Stimulated activated CD4-positive, alpha-beta T cell treated with anti-CD3 and anti-CD28 coated beads, TNF-alpha, amount 100 ng/mL, for 4 hours (primary cell): ENCODE measurements around the gene LRRC7.

Experiments
- DNase-seq, 3 experiments: peaks; one replicate each; pipeline ENCODE4 v3.0.0-alpha.2; 2020; ENCODE audit warnings: low read depth in 3 of 3

The LRRC7 gene

DNA sequence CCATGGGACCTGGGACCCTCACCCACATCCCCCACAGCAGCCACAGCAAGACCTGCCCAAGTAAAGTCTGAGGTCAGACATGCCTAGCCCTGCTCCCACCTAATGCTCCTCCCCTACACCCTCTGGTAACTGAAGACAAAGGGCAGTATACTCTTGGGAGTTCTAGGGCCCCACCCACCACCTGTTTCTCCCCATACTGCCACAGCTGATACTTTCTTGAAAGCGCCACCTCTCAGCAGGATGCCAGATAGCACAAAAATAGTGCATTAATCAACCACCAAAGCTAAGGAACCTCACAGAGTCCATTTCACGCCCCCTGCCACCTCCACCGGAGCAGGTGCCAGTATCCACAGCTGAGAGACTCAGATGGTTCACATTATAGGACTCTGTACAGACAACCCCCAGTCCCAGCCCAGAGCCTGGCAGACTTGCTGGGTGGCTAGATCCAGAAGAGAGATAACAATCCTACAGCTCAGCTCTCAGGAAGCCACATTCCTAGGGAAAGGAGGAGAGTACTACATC lies 399.6 kb downstream of the LRRC7 start:
- no peak for DNase-seq

GRCh38 chr1:69976896-69977295 lies 409.2 kb downstream of the LRRC7 start:
- DNase-seq: no peak

DNA sequence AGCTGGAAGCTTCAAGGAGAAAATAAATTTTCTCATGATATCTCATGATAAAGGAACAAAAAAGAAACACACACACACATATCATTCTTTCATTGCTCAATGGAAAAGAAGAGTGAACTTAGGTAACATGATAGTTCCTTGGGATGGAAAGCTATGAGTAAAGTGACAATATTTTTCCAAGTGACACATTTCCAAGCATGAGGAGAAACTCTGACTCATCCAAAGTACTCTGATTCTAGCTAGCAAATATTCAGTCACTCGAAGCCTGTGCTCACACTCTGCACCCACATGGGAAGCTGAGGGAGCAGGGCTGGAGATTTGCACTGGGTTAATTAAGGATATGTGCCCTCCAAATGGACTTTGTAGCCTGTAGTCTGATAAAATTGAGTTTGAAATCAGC lies 415.3 kb downstream of the LRRC7 start:
- no peak for DNase-seq

DNA sequence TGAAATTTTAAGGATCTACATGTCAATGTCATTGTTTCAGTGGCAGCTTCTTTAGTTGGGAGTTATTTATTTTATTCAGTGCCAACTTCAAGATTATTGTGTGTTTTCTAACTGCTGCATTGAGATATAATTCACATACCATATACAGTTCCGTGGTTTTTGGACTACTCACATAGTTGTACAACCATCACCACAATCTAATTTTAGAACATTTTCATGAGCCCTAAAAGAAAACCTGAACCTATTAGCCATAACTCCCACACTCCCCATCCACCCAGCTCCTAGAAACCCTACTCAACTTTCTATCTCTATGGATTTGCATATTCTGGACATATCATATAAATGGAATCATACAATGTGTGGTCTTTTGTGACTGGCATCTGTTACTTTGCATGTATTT lies 417.7 kb downstream of the LRRC7 start:
- DNase-seq: no peak

DNA sequence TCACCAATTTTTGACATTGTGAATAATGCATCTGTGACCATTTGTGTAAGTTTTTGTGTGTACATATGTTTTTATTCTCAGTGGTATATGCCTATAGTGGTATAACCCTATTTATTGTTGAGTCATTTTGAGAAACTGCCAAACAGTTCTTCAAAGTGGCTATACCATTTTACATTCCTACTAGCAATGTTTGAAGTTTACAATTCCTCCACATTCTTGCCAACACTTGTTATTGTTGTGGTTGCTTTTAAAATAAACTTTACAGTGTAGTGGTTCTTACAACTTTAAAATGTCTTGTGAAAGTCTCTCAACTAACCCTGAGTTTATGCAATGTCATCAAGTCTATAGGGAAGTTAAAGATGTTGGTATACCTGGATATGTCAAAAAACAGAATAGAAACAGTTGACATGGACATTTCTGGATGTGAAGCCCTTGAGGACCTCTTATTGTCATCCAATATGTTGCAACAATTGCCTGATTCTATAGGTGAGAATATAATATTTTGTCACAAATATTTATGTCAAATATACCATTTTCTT lies 418.2 kb downstream of the LRRC7 start:
- DNase-seq: no peak

DNA sequence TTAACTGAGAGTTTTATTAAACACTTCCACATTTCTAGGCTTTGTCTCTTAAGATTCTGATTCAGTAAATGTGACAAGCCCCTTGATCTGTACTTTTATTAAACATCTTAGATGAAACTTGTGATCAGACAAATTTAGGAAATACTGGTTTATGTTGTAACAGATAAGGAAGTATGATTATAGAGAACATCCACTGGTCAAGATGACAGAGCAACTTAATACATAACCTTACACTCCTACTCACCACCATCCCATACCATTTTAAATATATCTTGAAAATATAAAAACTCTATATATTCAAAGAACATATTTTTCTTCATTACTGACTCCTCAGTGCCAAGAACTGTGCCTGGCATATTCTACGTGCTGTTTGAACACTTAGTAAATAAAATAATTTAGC lies 420.2 kb downstream of the LRRC7 start:
- no peak for DNase-seq

- no peak for DNase-seq
Measured at GRCh38 chr1:69991644-69992043, 423.9 kb downstream of the LRRC7 start.

- DNase-seq: no peak
Measured at GRCh38 chr1:69992594-69992993, 424.9 kb downstream of the LRRC7 start.

DNA sequence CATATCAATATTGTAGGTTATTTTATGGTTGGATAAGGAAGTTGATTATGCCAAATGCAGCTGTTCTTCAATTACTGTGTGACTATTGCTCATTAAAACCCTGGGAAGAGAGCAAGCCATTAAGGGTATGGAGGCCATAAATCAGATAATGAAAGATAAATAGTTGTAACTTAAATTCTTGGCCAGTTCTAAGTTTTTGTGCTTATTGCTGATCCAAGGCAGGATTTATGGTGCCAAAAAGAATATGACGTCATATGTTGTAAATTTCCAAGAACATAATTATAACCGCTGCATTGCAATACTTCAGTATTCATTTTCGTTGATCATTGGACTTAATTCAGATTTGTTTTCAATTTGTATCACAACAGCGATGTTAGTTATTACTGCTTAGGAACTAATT lies 426.1 kb downstream of the LRRC7 start:
- DNase-seq: no peak

- DNase-seq: no peak
Measured at GRCh38 chr1:69994241-69994640, 426.5 kb downstream of the LRRC7 start.

- no peak for DNase-seq
Measured at GRCh38 chr1:69998847-69999246, 431.1 kb downstream of the LRRC7 start.

DNA sequence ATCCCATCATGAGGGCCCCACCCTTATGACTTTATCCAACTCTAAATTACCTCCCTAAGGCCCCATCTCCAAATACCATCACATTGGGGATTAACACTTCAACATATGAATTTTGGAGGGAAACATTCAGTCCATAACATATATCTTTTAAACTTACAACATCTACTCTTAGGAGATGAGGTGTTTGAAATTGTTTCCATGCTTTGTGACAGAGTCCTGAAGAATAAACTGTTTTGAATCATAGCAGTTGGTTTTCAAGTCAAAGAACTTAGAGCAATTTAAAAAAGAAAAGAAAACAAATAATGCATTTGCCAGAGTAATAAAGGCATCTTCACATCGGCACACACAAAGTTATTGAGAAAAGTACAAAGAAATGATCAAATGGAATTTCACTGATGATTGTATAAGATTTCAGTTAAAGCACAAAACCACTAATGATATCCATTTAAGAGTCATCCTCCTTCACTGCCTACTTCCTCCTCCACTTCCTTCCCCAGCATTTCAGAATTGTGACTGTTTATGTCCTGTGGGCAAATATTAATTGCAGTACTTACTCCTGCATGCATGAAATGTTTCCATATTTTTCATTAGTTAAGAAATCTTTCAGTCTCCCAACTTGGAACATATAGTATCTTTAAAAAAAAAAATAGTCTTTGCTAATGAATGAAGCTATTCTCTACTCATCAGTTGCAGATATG lies 435.6 kb downstream of the LRRC7 start:
- no peak for DNase-seq

DNA sequence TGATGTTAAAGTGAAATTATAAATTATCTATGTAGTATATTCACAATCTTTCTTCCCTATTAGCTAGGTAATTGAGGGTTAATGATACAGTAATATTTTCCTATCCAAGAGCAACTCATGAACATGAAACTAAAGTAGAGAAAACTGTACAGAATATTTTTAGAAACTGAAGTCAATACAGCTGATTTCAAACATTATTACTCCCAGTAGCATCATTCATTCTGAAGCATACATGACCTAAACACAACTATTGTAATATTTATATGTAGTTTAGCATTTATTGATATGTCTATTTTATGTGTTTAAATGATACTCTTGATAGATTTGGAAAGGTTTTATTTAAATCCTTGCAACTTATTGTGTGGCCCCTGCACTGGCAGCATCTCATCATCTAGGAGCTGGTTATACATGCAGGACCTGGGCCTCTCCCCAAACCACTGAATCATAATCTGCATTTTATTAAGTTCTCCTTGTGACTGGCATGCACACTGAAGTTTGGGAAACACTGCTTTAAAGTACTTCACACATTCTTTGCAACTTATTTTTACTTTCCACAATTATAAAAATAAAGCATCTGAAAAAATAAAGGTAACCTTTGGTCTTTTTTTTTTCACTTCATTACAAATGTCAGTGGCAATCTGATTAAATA lies 437.8 kb downstream of the LRRC7 start:
- no peak for DNase-seq

DNA sequence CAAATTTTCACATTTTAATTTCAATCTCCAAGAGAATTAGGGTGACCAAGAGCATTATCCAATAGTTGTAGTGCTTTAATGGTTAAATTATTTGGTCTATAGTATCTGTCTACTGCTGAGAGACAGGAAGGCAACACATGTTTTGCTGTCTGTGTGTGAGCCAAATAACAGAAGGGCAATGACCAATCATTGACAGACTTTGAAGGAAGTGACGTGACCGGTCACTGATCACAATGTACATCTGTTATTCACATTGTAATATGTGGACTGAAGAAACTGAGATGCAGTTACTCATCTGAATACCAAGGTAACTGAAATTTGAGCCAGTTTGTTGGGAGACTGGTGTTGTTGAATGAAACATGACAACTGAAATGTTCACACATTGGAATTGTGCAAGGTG lies 440.9 kb downstream of the LRRC7 start:
- DNase-seq: no peak

DNA sequence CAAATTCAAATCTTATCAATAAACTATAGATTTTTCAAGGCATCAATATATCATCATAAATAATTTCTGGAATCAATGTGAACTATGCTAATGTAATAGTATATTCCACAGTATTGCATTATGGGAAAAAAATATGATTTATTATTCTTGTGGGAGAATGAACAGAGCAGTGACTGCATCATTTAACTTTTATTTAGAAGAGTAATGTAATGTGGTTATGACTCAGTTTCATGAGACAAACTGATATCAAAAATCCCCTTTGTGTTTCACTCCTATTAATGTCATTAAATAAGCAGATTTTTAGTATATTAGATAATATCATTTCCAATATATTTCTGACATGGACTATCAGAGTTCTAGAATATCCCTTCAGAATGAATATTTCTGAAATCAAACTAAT lies 450.0 kb downstream of the LRRC7 start:
- no peak for DNase-seq

- no peak for DNase-seq
Measured at GRCh38 chr1:70024272-70024671, 456.6 kb downstream of the LRRC7 start.

GRCh38 chr1:70025052-70025451 lies 457.3 kb downstream of the LRRC7 start:
- DNase-seq: no peak

DNA sequence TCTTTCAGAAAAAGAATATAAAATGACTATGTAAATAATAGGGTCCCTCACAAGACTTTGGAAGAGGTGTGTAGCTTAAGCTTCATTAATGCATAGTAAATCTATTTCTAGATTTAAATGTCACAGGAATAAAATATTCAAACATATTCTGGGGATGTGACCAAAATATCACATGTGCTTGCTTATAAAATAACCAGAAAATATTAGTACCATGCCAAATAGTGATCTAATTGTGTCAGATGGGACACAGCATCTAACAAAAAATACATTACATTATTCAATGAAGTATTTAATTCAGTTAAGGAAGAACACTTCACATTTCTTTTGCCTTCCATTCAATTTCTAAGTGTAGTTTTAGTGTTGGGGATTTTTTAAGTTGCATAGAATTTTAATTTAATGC lies 458.1 kb downstream of the LRRC7 start:
- no peak for DNase-seq

DNA sequence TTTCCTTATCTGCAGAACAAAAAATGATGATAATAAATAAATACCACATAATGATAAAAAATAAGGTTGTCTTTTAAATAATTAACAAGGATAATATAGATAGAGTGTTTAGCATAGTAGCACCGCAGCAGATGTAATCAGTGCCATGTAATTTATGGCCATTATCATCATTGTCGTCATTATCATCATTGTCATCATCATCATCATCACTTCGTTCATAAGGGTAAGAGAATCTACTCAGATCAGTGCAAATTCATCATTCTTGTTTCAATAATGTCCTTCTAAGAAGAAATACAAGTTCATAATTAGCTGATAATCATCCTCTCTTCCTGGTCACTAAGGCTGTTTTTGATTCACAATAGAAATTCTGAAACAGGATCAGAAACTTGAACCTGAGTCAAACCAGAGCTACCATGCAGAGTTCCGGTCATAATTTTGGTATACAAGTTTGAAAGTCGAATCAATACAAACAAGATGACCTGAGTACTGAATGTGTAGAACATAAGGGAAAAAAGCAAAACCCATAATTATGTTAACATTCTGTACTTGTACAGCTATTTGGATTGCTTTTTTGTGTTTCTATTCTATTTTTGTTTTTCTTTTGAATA lies 465.6 kb downstream of the LRRC7 start:
- no peak for DNase-seq

GRCh38 chr1:70033936-70034335 lies 466.2 kb downstream of the LRRC7 start:
- no peak for DNase-seq

DNA sequence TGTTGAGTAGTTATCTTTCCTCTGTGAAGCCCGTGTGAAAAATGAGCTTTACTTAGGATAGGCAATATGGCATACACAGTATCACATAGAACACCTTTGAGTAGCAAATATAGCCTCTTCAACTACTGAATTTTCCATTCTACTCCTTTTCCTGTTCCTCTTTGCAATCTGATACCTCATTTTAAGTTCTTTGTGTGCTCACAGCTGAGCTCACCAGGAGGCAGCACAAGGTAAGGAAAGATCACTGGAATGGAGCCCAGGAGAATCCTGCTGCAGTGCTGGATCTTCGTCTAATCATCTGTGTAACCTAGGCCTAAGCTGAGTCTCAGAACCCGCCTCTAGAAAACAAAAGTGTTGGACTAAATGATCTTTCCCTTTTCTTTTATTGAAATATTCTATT lies 466.7 kb downstream of the LRRC7 start:
- DNase-seq: no peak

- DNase-seq: no peak
Measured at GRCh38 chr1:70038025-70038424, 470.3 kb downstream of the LRRC7 start.

- DNase-seq: no peak
Measured at GRCh38 chr1:70039485-70039884, 471.8 kb downstream of the LRRC7 start.
